Left lobe of liver (tissue), 2 donors: Measurements from ENCODE around the gene BCOR. TPM values are rescaled to one million over a fixed set of nuclear protein-coding genes. Genes with fewer than 3 reads are reported as not detected.

Experiments
- ATAC-seq: fragments of 200-7000 bp; cut with Tn5 transposase; one replicate; pipeline ENCODE4 v1.9.1; 2020; ENCODE audit warnings: mild to moderate bottlenecking, moderate library complexity
- DNase-seq: peaks from one replicate; pipeline ENCODE4 v3.0.0-alpha.2; 2020; ENCODE audit warnings: low spot score
- total RNA-seq: library from RNA; stranded (reverse); gene quantifications from one replicate; pipeline ENCODE4 v1.2.1, GENCODE V29; 2021
- donor health status: DM: no; HTN: no; CAD: no; lungs with moderate emphysema.
- donor health status: DM: no; HTN: yes; CAD: no.

Gene BCOR
- total RNA-seq, 1 donor from 2014 or later, result 10.5 TPM

- no peak for ATAC-seq
- DNase-seq, result no peak
Observed at GRCh38 chrX:40086569-40087335, 11.0 kb downstream of the BCOR start.

GRCh38 chrX:40085714-40086113, 12.0 kb downstream of the BCOR start:
- no peak for ATAC-seq
- DNase-seq, result no peak

GRCh38 chrX:40085102-40085551, 12.6 kb downstream of the BCOR start:
- DNase-seq, result no peak
- ATAC-seq, result no peak

- ATAC-seq, result no peak
- no peak for DNase-seq
Observed at GRCh38 chrX:40084471-40085101, 13.2 kb downstream of the BCOR start.

DNA sequence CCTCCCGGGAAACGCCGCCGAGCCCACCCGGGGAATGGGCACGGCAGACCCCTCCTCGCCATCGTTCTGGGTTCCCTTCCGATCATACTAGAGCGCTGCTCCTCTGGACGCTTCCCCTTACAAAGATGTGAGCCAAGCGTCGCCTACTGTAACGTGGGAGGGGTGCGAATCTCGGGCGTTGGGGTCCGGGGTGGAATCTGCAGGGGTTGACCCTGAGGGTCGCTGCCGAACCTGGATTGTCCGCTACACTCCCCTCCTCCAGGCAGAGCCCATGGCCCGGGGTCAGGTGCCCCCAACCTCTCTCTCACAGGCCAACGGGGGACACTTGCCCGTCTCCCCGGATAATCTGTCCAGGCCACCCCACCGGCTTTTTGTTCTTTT, 13.8 kb downstream of the BCOR start:
- ATAC-seq (no peak), DNase-seq (no peak)

DNA sequence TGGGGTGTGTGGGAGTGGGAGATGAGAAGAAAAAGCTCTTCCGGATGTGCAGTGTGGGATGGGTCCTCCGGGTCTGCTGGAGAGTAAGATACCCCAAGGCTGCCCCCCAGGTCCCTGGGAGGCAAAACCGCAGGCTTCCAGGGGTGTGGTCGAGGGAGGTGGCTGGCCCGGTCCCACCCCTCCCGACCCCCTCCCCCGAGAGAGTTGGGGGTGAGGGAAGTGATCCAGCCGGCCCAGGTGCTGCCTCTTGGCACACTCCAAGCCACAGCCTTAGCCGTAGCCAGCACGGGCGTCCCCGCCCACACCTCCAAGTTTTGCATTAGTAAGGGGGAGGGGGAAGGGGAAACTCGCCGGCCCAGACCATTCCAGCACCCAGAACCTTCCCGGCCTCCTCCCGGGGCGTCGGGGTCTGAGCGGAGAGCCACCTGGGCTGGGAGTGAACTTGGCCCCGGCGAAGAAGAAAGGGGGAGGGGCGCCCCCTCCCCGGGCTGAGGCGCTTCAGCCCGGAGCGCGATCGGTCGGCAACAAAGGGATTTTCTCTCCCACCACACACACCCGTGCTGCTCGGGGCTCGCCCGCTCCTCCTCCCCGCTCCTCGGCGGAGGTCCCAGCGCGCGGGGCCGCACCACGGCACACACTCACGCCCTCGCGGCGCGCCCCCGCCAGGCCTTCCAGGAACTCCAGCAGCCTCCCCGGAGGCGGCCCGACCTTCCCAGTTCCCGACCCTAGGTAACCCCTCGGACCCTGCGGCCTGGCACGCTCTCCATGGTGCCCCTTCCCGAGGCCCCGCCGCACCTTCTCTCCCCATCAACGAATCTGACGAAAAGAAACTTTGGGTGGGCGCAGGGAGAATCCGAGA, 14.4 kb downstream of the BCOR start:
- ATAC-seq (peak; percentile 69), DNase-seq (peak; percentile 63)

DNA sequence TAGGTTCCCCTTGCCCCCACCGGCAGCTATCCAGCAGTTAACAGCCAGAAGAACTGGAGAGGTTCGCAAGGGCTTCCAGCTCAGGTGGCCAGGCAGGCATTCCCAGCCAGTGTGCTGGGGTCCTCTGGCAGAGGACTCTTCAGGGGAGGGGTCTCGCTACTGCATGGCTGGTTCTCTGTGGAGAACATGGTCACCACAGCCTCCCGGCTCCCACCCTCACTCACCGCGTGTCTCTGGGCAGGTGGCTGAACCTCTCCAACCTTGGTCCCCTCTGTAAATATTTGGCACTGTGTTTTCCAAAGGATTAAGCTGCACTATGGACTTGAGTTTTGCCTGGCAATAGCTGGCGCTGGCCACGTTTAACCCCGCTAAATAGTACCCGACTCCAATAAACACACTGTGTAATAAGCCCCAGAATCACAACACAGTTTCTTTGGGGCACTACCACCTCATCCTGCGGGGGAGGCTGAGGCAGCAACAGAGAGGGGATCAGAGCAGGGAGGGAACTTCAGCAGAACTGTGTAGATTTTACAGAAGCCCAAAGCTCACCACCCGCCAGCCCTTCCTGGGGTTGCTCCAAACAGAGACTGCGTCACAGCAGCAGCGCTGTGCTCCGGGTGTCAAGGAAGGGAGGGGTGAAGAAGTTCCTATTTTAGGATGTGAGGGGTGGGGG, 15.2 kb downstream of the BCOR start:
- DNase-seq (peak; percentile 70), ATAC-seq (peak; percentile 73)

DNA sequence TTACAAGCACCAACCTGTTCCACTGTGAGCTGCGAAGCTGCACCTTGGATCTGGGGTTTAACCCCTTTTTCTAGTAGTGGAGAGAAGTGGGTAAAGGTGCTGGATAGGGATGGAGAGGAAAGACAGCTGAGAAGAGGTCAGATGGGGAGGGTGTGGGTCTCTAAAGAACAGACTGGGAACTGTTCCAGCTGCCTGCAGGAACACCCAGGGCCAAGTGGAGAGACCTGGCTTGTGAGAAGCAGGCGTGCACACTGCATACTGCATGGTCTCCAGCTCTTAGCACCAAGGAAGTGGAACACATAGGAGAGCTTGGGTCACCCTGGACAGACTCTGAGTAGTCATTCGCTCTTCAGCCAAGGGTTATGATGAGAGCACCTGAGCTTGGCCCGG, 16.1 kb downstream of the BCOR start:
- ATAC-seq (peak; percentile 7), DNase-seq (no peak)

GRCh38 chrX:40080894-40081678, 16.7 kb downstream of the BCOR start:
- DNase-seq, result no peak

GRCh38 chrX:40079572-40079971, 18.2 kb downstream of the BCOR start:
- DNase-seq, result no peak

More at GRCh38 chrX:40080894-40081678, 16.7 kb downstream of the BCOR start:
- ATAC-seq, result peak; percentile 50

DNA sequence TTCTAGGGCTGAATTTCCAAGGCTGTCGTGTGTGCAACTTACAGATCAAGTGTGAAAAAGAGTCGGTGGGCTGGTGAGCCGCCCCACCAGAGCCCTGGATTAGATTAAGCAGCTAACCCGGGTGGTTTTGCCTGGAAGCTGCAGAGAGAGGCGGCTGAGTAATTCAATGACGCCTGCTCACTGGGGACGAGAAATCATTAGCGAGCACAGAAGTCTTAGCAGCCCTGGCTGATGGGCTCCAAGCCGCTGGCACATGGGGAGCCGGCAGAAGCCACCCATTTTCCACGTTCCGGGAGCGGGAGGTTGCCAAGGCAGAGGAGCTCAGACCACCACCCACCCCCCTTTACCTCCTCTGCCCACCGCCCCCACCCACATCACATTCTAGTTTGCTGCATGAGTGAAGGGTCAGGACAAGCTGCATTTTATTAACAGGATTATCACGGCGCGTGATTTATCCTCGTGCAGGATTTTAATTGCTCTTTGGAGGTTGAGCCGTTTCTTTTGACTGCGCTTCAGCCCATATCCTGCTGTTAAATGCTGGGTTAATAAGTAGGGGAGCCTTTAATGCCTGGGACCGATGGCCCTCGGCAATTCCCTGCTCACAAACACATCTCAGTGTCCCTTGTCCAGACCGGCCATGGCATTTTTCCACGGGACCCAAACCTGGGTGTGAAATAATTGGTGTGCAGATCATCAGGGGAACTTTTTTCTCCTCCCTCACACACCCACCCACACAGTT, 19.1 kb downstream of the BCOR start:
- no peak for ATAC-seq
- no peak for DNase-seq

More at GRCh38 chrX:40079572-40079971, 18.2 kb downstream of the BCOR start:
- ATAC-seq, result no peak

DNA sequence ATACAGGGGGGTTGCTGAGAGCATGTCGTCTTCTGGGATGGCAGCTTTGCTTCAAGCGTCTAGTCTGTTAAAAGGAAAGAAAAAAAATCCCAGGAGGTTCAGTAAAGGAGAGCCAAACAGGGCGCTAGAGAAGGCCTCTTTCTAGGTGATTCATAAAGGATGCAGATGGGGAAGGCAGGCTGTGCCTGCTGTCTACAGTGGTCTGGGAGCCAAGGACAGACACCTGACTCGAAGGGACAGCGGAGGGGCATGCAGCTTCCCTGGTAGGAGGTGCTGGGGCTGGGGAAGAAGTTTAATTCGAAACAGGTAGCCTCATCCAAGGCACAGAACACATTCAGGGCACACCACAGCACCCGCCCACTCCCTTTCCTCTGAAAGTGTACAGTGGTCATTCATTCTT, 19.9 kb downstream of the BCOR start:
- no peak for DNase-seq
- ATAC-seq, result no peak

- ATAC-seq, result no peak
- no peak for DNase-seq
Observed at GRCh38 chrX:40076750-40077575, 20.8 kb downstream of the BCOR start.

- DNase-seq (no peak), ATAC-seq (no peak)
Observed at GRCh38 chrX:40074959-40075332, 22.8 kb downstream of the BCOR start.

- no peak for DNase-seq
- ATAC-seq, result no peak
Observed at GRCh38 chrX:40074080-40074958, 23.4 kb downstream of the BCOR start.

GRCh38 chrX:40073439-40074054, 24.2 kb downstream of the BCOR start:
- DNase-seq, result no peak
- ATAC-seq, result no peak

DNA sequence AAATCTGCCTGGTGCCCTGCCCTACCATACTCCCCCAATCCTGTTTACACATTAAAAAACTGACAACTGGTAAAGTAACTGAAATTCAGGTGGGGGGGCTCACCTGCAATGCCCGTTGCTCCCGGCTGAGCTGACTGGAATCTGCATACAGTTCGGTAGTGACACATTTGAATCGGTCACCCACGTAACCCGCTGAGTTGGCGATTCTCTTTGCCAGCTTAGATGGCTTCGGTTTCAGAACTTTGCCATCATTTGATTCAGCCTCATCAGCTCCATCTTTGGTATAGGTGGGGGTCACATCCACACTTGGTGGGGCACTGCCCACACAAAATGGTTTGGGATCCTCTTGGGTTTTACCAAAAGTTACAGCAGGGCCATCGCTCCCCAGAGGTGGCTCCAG, 25.5 kb downstream of the BCOR start:
- no peak for DNase-seq
- ATAC-seq, result no peak
